Retinal pigment epithelial cell (primary cell): ENCODE results near the gene ANXA8.

Experiments
- DNase-seq: peaks from one replicate; pipeline ENCODE4 v3.0.0-alpha.2; 2010; ENCODE audit warnings: low read depth
- H3K4me3 ChIP-seq: 2 replicates; pipeline ENCODE4 v1.5.1; 2011; ENCODE audit warnings: mild to moderate bottlenecking, low read length, control low read depth, moderate library complexity
- CTCF ChIP-seq: conservative IDR thresholded peaks from 2 replicates; pipeline ENCODE4 v1.5.1; 2011; ENCODE audit warnings: low read depth, low read length, control low read depth, inconsistent platforms

ANXA8 gene

GRCh38 chr10:47445720-47446119 lies 38.2 kb downstream of the ANXA8 start:
- no peak overlapping the region for H3K4me3 ChIP-seq
- no peak for TF ChIP-seq CTCF
- DNase-seq = no peak

GRCh38 chr10:47444047-47444446 lies 39.9 kb downstream of the ANXA8 start:
- H3K4me3 ChIP-seq = no peak overlapping the region
- TF ChIP-seq CTCF = no peak
- no peak for DNase-seq

GRCh38 chr10:47443145-47443544 lies 40.8 kb downstream of the ANXA8 start:
- H3K4me3 ChIP-seq = no peak overlapping the region
- TF ChIP-seq CTCF = no peak
- no peak for DNase-seq

GRCh38 chr10:47442351-47442750 lies 41.6 kb downstream of the ANXA8 start:
- no peak overlapping the region for H3K4me3 ChIP-seq
- DNase-seq = no peak
- TF ChIP-seq CTCF = no peak

GRCh38 chr10:47441938-47442337 lies 42.0 kb downstream of the ANXA8 start:
- no peak overlapping the region for H3K4me3 ChIP-seq
- no peak for TF ChIP-seq CTCF
- no peak for DNase-seq

- no peak for TF ChIP-seq CTCF
- DNase-seq = no peak
- no peak overlapping the region for H3K4me3 ChIP-seq
Observed at GRCh38 chr10:47440207-47440606, 43.7 kb downstream of the ANXA8 start.

- DNase-seq = peak; percentile 66
- peak; percentile 86 for TF ChIP-seq CTCF
- no peak overlapping the region for H3K4me3 ChIP-seq
Observed at GRCh38 chr10:47438857-47439474, 44.9 kb downstream of the ANXA8 start.
